HG02763 (cell line): ENCODE measurements around the gene KRTAP19-1.

Source experiments
- ATAC-seq: cut with Tn5 transposase; IDR thresholded peaks from one replicate; pipeline ENCODE4 v1.9.1; 2021; ENCODE audit warnings: mild to moderate bottlenecking, moderate library complexity; ENCODE audit not compliant: unreplicated experiment

Gene KRTAP19-1

DNA sequence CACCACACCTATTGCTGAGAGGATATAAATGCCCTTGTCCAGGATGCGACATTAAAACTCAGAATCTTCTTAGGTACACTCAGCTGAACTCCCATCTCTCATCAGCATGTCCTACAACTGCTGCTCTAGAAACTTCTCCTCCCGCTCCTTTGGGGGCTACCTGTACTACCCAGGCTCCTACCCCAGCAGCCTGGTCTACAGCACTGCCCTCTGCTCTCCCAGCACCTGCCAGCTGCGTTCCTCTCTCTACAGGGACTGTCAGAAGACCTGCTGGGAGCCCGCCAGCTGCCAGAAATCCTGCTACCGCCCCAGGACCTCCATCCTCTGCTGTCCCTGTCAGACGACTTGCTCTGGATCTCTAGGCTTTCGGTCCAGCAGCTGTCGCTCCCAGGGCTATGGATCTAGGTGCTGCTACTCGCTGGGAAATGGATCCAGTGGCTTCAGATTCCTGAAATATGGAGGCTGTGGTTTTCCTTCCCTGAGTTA, 50.0 kb downstream of the KRTAP19-1 start, which contains the start of gene KRTAP13-4:
TSS of gene KRTAP13-4 (plus strand) at position 51 of the 486 bp plus-strand sequence. CDS start at position 107, 56 bp downstream.
- ATAC-seq = no peak
